K562 (cell line): Measurements from ENCODE around the gene BMPER. TPM values are rescaled to one million over a fixed set of nuclear protein-coding genes. Genes with fewer than 3 reads are reported as not detected.

ENCODE experiments used
- ILF3 ChIP-seq: fragments of 450-650 bp; IDR thresholded peaks from 2 replicates; pipeline ENCODE4 v1.6.1; 2018; ENCODE audit warnings: antibody characterized with exemption, mild to moderate bottlenecking, moderate library complexity, borderline replicate concordance
- MTF1 ChIP-seq: fragments of 250-450 bp; sonication (Bioruptor Pico); IDR thresholded peaks from 2 replicates; pipeline ENCODE4 v1.9.0; 2021; ENCODE audit warnings: moderate library complexity, mild to moderate bottlenecking, inconsistent platforms, borderline replicate concordance
- SIX5 ChIP-seq, 2 experiments: IDR thresholded peaks; 2 replicates each; pipeline ENCODE4 v1.6.1; 2011; ENCODE audit warnings: low read length in 2 of 2, borderline replicate concordance in 1 of 2, low read depth in 1 of 2, mild to moderate bottlenecking in 1 of 2, moderate library complexity in 1 of 2; ENCODE audit not compliant: insufficient read depth in 1 of 2
- TSC22D4 ChIP-seq: fragments of 450-650 bp; IDR thresholded peaks from 2 replicates; pipeline ENCODE4 v1.6.1; 2016; ENCODE audit warnings: missing genetic modification characterization, missing biosample characterization, control low read depth
- polyA plus RNA-seq, 8 experiments: library from polyadenylated mRNA; depleted of rRNA in 4 of 8; stranded (reverse) in 5 of 8; unstranded in 3 of 8; fragments of >200 nt; fragmentation: Nextera tagmentation in 2 of 8; fragmentation: Illumina TruSeq in 1 of 8; extraction: Ambion mirVana in 2 of 8; extraction: Trizol in 1 of 8; gene quantifications; 2 replicates each; pipeline versions ENCODE4 v1.2.1 to v1.2.3, GENCODE V29; 2011 to 2014; ENCODE audit warnings: inconsistent platforms in 1 of 8, missing spikeins in 1 of 8
- total RNA-seq, 7 experiments: library from RNA; depleted of rRNA in 6 of 7; stranded (reverse); fragments of >200 nt in 6 of 7; fragmentation: Illumina TruSeq in 2 of 7; extraction: Trizol in 2 of 7; gene quantifications; 2 replicates each; pipeline versions ENCODE4 v1.2.1 to v1.2.3, GENCODE V29; 2011 to 2021; ENCODE audit warnings: low replicate concordance in 1 of 7
- TF ChIP-seq, protein P1 (sequence below): fragments of 450-650 bp; formaldehyde crosslinking; IDR thresholded peaks from 2 replicates; pipeline ENCODE4 v1.4.0; 2020; ENCODE audit warnings: mild to moderate bottlenecking, moderate library complexity
- TF ChIP-seq, protein P2 (sequence below): sonication (generic); formaldehyde crosslinking; IDR thresholded peaks from 2 replicates; pipeline ENCODE4 v1.8.0; 2022; ENCODE audit warnings: mild to moderate bottlenecking, missing genetic modification reagents
- TF ChIP-seq, protein P3 (sequence below): fragments of 450-650 bp; formaldehyde crosslinking; IDR thresholded peaks from 2 replicates; pipeline ENCODE4 v1.4.0; 2022; ENCODE audit warnings: missing genetic modification characterization
- TF ChIP-seq, protein P4 (sequence below), 2 experiments: IDR thresholded peaks in 1 of 2; conservative IDR thresholded peaks in 1 of 2; 2 replicates each; pipeline ENCODE4 v1.6.1; 2016; ENCODE audit warnings: low read depth in 2 of 2, mild to moderate bottlenecking in 1 of 2, missing compliant biosample characterization in 1 of 2, missing genetic modification characterization in 1 of 2, moderate library complexity in 1 of 2
- TF ChIP-seq, protein P5 (sequence below): fragments of 250-450 bp; sonication (Bioruptor Pico); IDR thresholded peaks from 2 replicates; pipeline ENCODE4 v1.5.0; 2021; ENCODE audit warnings: mild to moderate bottlenecking, borderline replicate concordance

Gene BMPER
- total and polyA plus RNA-seq, 9 of the 15 experiments (the other 6 are each of a cell fraction or from before 2014, with no cell fraction given): not detected

DNA sequence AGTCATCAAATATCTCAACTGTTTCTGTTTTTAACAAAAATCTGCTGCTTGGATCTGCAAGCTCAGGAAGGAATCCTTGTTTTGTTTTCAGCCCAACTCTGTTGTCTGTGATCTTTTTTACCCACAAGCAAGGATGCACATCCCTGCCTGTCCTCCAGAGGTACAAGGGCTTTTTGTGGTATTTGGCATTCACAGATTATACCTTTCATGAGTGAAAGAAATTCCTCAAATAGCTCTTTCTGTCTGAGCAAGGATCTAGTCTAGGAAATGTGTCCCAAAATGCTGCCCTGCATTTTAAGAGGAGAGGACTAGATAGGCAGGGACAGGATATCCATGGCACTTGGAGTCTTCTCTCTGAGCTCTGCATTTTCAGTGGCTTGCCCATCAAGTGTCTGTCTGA, 151.8 kb downstream of the BMPER start (continued):
- TF ChIP-seq, protein P1, sequence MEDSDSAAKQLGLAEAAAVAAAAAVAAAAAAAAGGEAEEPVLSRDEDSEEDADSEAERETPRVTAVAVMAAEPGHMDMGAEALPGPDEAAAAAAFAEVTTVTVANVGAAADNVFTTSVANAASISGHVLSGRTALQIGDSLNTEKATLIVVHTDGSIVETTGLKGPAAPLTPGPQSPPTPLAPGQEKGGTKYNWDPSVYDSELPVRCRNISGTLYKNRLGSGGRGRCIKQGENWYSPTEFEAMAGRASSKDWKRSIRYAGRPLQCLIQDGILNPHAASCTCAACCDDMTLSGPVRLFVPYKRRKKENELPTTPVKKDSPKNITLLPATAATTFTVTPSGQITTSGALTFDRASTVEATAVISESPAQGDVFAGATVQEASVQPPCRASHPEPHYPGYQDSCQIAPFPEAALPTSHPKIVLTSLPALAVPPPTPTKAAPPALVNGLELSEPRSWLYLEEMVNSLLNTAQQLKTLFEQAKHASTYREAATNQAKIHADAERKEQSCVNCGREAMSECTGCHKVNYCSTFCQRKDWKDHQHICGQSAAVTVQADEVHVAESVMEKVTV (CRISPR knock-in tag): no peak
- TF ChIP-seq, protein P2, sequence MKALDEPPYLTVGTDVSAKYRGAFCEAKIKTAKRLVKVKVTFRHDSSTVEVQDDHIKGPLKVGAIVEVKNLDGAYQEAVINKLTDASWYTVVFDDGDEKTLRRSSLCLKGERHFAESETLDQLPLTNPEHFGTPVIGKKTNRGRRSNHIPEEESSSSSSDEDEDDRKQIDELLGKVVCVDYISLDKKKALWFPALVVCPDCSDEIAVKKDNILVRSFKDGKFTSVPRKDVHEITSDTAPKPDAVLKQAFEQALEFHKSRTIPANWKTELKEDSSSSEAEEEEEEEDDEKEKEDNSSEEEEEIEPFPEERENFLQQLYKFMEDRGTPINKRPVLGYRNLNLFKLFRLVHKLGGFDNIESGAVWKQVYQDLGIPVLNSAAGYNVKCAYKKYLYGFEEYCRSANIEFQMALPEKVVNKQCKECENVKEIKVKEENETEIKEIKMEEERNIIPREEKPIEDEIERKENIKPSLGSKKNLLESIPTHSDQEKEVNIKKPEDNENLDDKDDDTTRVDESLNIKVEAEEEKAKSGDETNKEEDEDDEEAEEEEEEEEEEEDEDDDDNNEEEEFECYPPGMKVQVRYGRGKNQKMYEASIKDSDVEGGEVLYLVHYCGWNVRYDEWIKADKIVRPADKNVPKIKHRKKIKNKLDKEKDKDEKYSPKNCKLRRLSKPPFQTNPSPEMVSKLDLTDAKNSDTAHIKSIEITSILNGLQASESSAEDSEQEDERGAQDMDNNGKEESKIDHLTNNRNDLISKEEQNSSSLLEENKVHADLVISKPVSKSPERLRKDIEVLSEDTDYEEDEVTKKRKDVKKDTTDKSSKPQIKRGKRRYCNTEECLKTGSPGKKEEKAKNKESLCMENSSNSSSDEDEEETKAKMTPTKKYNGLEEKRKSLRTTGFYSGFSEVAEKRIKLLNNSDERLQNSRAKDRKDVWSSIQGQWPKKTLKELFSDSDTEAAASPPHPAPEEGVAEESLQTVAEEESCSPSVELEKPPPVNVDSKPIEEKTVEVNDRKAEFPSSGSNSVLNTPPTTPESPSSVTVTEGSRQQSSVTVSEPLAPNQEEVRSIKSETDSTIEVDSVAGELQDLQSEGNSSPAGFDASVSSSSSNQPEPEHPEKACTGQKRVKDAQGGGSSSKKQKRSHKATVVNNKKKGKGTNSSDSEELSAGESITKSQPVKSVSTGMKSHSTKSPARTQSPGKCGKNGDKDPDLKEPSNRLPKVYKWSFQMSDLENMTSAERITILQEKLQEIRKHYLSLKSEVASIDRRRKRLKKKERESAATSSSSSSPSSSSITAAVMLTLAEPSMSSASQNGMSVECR (CRISPR knock-in tag): no peak
- TF ChIP-seq, protein P3, sequence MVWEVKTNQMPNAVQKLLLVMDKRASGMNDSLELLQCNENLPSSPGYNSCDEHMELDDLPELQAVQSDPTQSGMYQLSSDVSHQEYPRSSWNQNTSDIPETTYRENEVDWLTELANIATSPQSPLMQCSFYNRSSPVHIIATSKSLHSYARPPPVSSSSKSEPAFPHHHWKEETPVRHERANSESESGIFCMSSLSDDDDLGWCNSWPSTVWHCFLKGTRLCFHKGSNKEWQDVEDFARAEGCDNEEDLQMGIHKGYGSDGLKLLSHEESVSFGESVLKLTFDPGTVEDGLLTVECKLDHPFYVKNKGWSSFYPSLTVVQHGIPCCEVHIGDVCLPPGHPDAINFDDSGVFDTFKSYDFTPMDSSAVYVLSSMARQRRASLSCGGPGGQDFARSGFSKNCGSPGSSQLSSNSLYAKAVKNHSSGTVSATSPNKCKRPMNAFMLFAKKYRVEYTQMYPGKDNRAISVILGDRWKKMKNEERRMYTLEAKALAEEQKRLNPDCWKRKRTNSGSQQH (CRISPR knock-in tag): no peak
- TF ChIP-seq MTF1 (CRISPR knock-in tag) (no peak), SIX5 (IDR thresholded peaks at IDR 0.05; ENCODE audit: borderline replicate concordance in 1 of 2, insufficient read depth in 1 of 2, low read depth in 1 of 2, low read length in 2 of 2) (no peak), TSC22D4 (no peak), ILF3 (no peak)
- TF ChIP-seq, protein P4, sequence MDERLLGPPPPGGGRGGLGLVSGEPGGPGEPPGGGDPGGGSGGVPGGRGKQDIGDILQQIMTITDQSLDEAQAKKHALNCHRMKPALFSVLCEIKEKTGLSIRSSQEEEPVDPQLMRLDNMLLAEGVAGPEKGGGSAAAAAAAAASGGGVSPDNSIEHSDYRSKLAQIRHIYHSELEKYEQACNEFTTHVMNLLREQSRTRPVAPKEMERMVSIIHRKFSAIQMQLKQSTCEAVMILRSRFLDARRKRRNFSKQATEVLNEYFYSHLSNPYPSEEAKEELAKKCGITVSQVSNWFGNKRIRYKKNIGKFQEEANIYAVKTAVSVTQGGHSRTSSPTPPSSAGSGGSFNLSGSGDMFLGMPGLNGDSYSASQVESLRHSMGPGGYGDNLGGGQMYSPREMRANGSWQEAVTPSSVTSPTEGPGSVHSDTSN (CRISPR knock-in tag; IDR thresholded peaks at IDR 0.05; ENCODE audit: low read depth): no peak
- TF ChIP-seq, protein P4 (tag; conservative IDR thresholded peaks at IDR 0.05; ENCODE audit: low read depth): no peak
- TF ChIP-seq, protein P5, sequence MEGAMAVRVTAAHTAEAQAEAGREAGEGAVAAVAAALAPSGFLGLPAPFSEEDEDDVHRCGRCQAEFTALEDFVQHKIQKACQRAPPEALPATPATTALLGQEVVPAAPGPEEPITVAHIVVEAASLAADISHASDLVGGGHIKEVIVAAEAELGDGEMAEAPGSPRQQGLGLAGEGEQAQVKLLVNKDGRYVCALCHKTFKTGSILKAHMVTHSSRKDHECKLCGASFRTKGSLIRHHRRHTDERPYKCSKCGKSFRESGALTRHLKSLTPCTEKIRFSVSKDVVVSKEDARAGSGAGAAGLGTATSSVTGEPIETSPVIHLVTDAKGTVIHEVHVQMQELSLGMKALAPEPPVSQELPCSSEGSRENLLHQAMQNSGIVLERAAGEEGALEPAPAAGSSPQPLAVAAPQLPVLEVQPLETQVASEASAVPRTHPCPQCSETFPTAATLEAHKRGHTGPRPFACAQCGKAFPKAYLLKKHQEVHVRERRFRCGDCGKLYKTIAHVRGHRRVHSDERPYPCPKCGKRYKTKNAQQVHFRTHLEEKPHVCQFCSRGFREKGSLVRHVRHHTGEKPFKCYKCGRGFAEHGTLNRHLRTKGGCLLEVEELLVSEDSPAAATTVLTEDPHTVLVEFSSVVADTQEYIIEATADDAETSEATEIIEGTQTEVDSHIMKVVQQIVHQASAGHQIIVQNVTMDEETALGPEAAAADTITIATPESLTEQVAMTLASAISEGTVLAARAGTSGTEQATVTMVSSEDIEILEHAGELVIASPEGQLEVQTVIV (CRISPR knock-in tag): no peak
- TF ChIP-seq, all 486 proteins: peak for 0
